ENCODE data around the gene MPND. TPM values are rescaled to one million over a fixed set of nuclear protein-coding genes. Genes with fewer than 3 reads are reported as not detected.

The MPND gene
- total RNA-seq, 6 experiments from 2014 or later, result 11.7 to 15.0 (median 12.1) TPM

GRCh38 chr19:4399812-4400134 lies 56.4 kb downstream of the MPND start:
- peak overlapping the region; percentile 94 for H3K27ac Mint-ChIP-seq
- H3K36me3 Mint-ChIP-seq (ENCODE audit: low read depth), result peaks cover 7% of the 10 kb centered on the region
- peaks cover 55% of the 10 kb centered on the region for H3K4me1 Mint-ChIP-seq (ENCODE audit: low read depth)
- TF ChIP-seq, protein P1, sequence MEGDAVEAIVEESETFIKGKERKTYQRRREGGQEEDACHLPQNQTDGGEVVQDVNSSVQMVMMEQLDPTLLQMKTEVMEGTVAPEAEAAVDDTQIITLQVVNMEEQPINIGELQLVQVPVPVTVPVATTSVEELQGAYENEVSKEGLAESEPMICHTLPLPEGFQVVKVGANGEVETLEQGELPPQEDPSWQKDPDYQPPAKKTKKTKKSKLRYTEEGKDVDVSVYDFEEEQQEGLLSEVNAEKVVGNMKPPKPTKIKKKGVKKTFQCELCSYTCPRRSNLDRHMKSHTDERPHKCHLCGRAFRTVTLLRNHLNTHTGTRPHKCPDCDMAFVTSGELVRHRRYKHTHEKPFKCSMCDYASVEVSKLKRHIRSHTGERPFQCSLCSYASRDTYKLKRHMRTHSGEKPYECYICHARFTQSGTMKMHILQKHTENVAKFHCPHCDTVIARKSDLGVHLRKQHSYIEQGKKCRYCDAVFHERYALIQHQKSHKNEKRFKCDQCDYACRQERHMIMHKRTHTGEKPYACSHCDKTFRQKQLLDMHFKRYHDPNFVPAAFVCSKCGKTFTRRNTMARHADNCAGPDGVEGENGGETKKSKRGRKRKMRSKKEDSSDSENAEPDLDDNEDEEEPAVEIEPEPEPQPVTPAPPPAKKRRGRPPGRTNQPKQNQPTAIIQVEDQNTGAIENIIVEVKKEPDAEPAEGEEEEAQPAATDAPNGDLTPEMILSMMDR (IDR thresholded peaks at IDR 0.05), result no peak
- no peaks in the 10 kb centered on the region for H3K9me3 Mint-ChIP-seq
- DNase-seq, result no peak
- peak overlapping the region; percentile 98 for H3K4me3 Mint-ChIP-seq
- H3K27me3 Mint-ChIP-seq (ENCODE audit: insufficient read depth), result peaks cover 1% of the 10 kb centered on the region; the same call in 1 of the 2 replicates

DNA sequence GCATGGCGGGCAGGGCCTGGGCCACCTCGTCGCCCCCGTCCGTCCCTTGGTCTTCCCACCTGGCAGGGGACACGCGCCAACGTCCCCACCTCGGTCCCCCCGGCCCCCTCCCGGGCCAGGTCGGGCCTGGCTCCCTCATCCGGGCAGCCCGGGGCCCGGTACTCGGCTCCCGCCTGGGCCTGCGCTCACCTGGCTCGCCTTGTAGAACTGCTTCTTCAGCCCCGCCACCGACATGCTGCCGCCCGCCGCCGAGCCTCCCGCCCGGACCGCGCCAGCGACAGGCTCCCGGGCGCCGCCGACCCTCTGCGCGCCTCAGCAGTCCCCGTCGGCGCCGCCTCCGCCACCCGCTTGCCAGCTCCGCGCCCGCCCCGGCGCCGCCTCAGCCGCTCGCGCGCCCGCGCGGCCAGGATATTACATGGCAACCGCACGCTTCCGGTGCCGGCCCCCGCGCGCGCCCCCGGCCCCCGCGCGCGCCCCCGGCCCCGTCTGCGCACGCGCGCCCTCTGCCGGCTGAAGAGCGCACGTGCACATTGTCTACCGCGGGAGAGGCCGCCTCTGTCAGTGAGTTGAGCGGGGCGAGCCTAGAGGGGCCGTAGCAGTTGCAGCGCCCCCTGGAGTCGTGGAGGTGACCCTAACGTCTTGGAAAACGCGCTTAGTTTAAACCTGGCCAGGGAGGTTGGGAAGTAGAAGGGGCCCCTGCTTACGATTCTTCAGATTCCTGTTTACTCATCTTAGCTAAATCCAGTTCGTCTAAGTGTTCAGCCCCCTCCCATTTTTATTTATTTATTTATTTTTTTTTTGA lies 57.0 kb downstream of the MPND start, which contains the start of gene SH3GL1:
Gene SH3GL1 (minus strand): TSS at position 413 of the 802 bp plus-strand sequence. CDS start 179 bp downstream, at position 234.
- peaks cover 53% of the 10 kb centered on the region for H3K4me1 Mint-ChIP-seq (ENCODE audit: low read depth)
- H3K27ac Mint-ChIP-seq, result peak within 1 kb of the TSS; percentile 94
- H3K36me3 Mint-ChIP-seq (ENCODE audit: low read depth), result peaks cover 7% of the 10 kb centered on the region
- TF ChIP-seq, protein P1 (IDR thresholded peaks at IDR 0.05), result peak; percentile 91
- no peaks in the 10 kb centered on the region for H3K9me3 Mint-ChIP-seq
- peak within 1 kb of the TSS; percentile 98 for H3K4me3 Mint-ChIP-seq
- DNase-seq, result peak; percentile 74
- H3K27me3 Mint-ChIP-seq (ENCODE audit: insufficient read depth), result peaks cover 1% of the 10 kb centered on the region; the same call in 1 of the 2 replicates

- H3K4me1 Mint-ChIP-seq (ENCODE audit: low read depth), result peaks cover 49% of the 10 kb centered on the region
- no peaks in the 10 kb centered on the region for H3K9me3 Mint-ChIP-seq
- 0 out of 2 replicates have a peak, but pooled peaks cover 1% of the 10 kb centered on the region for H3K27me3 Mint-ChIP-seq (ENCODE audit: insufficient read depth)
- peak overlapping the region; percentile 89 for H3K4me3 Mint-ChIP-seq
- DNase-seq, result no peak
- H3K27ac Mint-ChIP-seq, result peak overlapping the region; percentile 93
- H3K36me3 Mint-ChIP-seq (ENCODE audit: low read depth), result peaks cover 4% of the 10 kb centered on the region
- TF ChIP-seq, protein P1 (IDR thresholded peaks at IDR 0.05), result no peak
Observed at GRCh38 chr19:4401769-4402170, 58.4 kb downstream of the MPND start.

DNA sequence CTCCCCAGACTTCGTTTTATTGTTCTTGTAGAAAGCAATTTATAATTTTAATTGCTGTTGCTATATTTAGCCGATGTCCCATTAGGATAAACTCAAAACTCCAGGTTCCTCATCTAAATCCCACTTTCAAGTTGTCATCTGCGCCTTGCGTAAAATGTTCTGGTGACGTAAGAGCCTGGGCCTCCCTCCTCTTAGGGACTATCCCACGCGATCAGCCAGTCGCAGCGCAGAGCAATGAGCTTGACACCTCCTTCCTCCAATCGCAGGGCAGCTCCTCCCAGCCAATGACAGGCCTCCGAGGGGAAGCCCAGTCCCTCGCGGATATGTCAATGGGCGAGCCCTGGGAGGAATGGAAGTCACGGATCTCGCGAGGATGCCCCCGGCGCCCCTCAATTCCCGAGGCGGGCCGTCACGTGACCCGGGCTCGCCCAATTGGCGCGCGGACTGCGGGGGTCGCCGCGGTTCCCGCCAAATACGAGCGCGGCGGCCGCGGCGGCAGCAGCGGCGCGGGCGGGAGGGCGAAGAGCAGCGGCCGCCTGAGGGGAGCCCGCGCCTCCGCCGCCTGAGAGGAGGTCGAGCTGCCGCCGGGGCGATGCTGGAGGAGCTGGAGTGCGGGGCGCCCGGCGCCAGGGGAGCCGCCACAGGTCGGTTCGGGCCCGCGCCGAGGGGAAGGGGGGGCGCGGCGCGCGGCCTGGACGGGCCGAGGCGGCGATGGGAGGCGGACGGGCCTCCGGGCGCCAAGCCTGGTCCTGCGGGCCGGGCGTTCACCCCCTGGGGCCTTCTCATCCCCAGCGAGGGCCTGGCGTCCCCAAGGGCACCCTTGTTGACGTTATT lies 59.0 kb downstream of the MPND start, which contains the start of gene CHAF1A:
Gene CHAF1A (plus strand): TSS at position 470 of the 834 bp plus-strand sequence. CDS start 123 bp downstream, at position 593.
- Mint-ChIP-seq H3K36me3 (ENCODE audit: low read depth) (no peaks in the 10 kb centered on the region; the same call in 1 of the 2 replicates), H3K27me3 (ENCODE audit: insufficient read depth) (0 out of 2 replicates have a peak, but pooled peaks cover 1% of the 10 kb centered on the region), H3K4me3 (peak within 1 kb of the TSS; percentile 93), H3K9me3 (no peaks in the 10 kb centered on the region), H3K27ac (peak within 1 kb of the TSS; percentile 93), H3K4me1 (ENCODE audit: low read depth) (peaks cover 42% of the 10 kb centered on the region)
- peak; percentile 100 for DNase-seq
- TF ChIP-seq, protein P1 (IDR thresholded peaks at IDR 0.05), result no peak

- no peaks in the 10 kb centered on the region; the same call in 1 of the 2 replicates for H3K36me3 Mint-ChIP-seq (ENCODE audit: low read depth)
- TF ChIP-seq, protein P1 (IDR thresholded peaks at IDR 0.05), result no peak
- 0 out of 2 replicates have a peak, but pooled peaks cover 1% of the 10 kb centered on the region for H3K27me3 Mint-ChIP-seq (ENCODE audit: insufficient read depth)
- no peak for DNase-seq
- no peaks in the 10 kb centered on the region for H3K9me3 Mint-ChIP-seq
- H3K27ac Mint-ChIP-seq, result peak overlapping the region; percentile 89
- peaks cover 39% of the 10 kb centered on the region for H3K4me1 Mint-ChIP-seq (ENCODE audit: low read depth)
- H3K4me3 Mint-ChIP-seq, result peak overlapping the region; percentile 93
Observed at GRCh38 chr19:4403005-4403761, 59.8 kb downstream of the MPND start.
